Gastrocnemius medialis (tissue), 4 donors: ENCODE measurements around the gene TGM5. TPM values are rescaled to one million over a fixed set of nuclear protein-coding genes. Genes with fewer than 3 reads are reported as not detected.

ENCODE experiments used
- ATAC-seq, 2 donors: fragments of 150-250 bp; one replicate each; pipeline ENCODE4 v1.9.1; 2016
- DNase-seq, 2 donors: peaks; one replicate each; pipeline ENCODE4 v3.0.0-alpha.2; 2019
- H3K27ac ChIP-seq, 4 donors: fragments of 200-600 bp; sonication (generic); 1 replicate in 1 of 4; 2 replicates in 3 of 4; pipeline ENCODE4 v1.5.1; 2016 to 2018; ENCODE audit warnings: mild to moderate bottlenecking in 2 of 4, moderate library complexity in 1 of 4
- H3K27me3 ChIP-seq, 3 donors: fragments of 200-600 bp; sonication (generic) in 2 of 3; 1 replicate in 1 of 3; 2 replicates in 2 of 3; pipeline versions ENCODE4 v1.5.1 to v1.6.0; 2016 to 2019; ENCODE audit warnings: mild to moderate bottlenecking in 1 of 3, moderate library complexity in 1 of 3
- H3K36me3 ChIP-seq, 2 donors: fragments of 200-600 bp; sonication (generic) in 1 of 2; one replicate each; pipeline ENCODE4 v1.5.1; 2017 to 2018
- H3K4me1 ChIP-seq, 2 donors: fragments of 200-600 bp; sonication (generic) in 1 of 2; one replicate each; pipeline ENCODE4 v1.5.1; 2016 to 2017; ENCODE audit warnings: mild to moderate bottlenecking in 2 of 2
- H3K4me3 ChIP-seq, 4 donors: fragments of 200-600 bp; sonication (generic) in 3 of 4; 1 replicate in 1 of 4; 2 replicates in 3 of 4; pipeline ENCODE4 v1.5.1; 2016 to 2019; ENCODE audit warnings: mild to moderate bottlenecking in 2 of 4
- H3K9me3 ChIP-seq, 3 donors: fragments of 200-600 bp; sonication (generic) in 2 of 3; 1 replicate in 1 of 3; 2 replicates in 2 of 3; pipeline ENCODE4 v1.5.1; 2016 to 2019
- POLR2A ChIP-seq, 2 donors: fragments of 450-650 bp; IDR thresholded peaks; one replicate each; pipeline ENCODE4 v1.6.1; 2017; ENCODE audit warnings: antibody characterized with exemption in 2 of 2, mild to moderate bottlenecking in 2 of 2, moderate library complexity in 2 of 2
- in situ Hi-C, 4 donors: fragments of 200-750 bp; cut with MboI; loops; one replicate each; pipeline versions ENCODE4 v1.15.0 to v1.8.0; 2017; ENCODE audit warnings: low sequenced_read_pairs in 4 of 4
- intact Hi-C: fragments of 100-400 bp; cut with DNase I; formaldehyde crosslinking; loops from one replicate; pipeline ENCODE4 v1.15.1; 2023; ENCODE audit warnings: low total_unique reads
- total RNA-seq, 4 donors: library from RNA; depleted of rRNA; stranded (reverse); fragments of >200 nt; gene quantifications; one replicate each; pipeline versions ENCODE4 v1.1.0 to v1.2.3, GENCODE V29; 2016
- TF ChIP-seq, protein P1 (sequence below), 5 experiments: fragments of 450-650 bp in 3 of 5; fragments of 200-600 bp in 2 of 5; sonication (generic) in 2 of 5; IDR thresholded peaks in 4 of 5; conservative IDR thresholded peaks in 1 of 5; 1 replicate in 4 of 5; 2 replicates in 1 of 5; pipeline ENCODE4 v1.5.1; 2016 to 2019; ENCODE audit warnings: antibody characterized with exemption in 5 of 5, mild to moderate bottlenecking in 3 of 5, moderate library complexity in 3 of 5

TGM5 gene
- total RNA-seq, 4 donors from 2014 or later = 1.4 TPM; not detected in 3

DNA sequence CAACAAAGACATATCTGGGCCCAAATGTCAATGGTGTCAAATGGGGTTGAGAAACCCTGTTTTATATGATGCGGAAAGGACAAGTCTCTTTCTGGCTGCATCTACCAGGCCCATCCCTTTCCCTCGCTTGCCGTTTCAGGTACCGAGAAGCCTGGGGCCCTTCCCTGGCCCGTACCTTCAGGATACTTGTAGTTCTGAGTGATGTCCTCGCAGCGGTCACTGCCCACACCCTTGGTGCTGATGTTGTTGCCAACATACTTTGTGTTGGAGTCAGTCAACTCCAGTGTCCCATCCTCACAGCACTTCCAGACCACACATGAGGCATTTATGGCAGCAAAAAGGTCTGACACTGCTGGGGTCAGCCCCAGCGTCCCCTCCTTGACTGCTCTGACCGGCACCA is 59.7 kb downstream of the TGM5 start:
- DNase-seq = no peak
- Histone ChIP-seq H3K4me1 (peaks cover 0 to 5% of the 10 kb centered on the region in 2 donors), H3K27me3 (no peaks in the 10 kb centered on the region), H3K4me3 (no peak overlapping the region), H3K27ac (no peak overlapping the region), H3K9me3 (no peaks in the 10 kb centered on the region), H3K36me3 (no peaks in the 10 kb centered on the region)
- intact Hi-C loops = loop anchor here (10.0 kb wide), 1 partner anchor 502 kb away; no protein-coding TSS in a partner anchor
- no peak for ATAC-seq
- in situ Hi-C loops = no loop called here
- TF ChIP-seq POLR2A (IDR thresholded peaks at IDR 0.05) = no peak
- TF ChIP-seq, protein P1, sequence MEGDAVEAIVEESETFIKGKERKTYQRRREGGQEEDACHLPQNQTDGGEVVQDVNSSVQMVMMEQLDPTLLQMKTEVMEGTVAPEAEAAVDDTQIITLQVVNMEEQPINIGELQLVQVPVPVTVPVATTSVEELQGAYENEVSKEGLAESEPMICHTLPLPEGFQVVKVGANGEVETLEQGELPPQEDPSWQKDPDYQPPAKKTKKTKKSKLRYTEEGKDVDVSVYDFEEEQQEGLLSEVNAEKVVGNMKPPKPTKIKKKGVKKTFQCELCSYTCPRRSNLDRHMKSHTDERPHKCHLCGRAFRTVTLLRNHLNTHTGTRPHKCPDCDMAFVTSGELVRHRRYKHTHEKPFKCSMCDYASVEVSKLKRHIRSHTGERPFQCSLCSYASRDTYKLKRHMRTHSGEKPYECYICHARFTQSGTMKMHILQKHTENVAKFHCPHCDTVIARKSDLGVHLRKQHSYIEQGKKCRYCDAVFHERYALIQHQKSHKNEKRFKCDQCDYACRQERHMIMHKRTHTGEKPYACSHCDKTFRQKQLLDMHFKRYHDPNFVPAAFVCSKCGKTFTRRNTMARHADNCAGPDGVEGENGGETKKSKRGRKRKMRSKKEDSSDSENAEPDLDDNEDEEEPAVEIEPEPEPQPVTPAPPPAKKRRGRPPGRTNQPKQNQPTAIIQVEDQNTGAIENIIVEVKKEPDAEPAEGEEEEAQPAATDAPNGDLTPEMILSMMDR (IDR thresholded peaks at IDR 0.05 in 4 of 5, conservative IDR thresholded peaks at IDR 0.05 in 1 of 5) = no peak

DNA sequence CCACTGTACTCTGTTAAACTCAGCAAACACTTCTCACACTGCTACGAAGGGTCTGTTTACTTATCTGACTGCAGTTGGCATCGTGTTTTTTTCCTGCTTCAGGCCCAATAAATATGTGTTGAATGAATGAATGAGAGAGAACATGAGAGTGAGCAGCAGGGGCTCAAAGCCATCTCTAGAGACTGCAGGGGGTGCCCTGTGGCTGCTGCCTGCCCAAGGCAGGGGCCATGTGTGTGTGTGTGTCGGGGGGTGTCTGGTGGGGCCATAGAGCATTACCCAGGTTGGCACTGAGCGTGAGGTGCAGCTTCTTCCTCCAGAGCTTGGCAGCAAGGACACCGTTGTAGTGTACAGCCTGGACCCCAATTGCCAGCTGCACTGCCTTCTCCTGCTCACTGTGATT is 60.7 kb downstream of the TGM5 start:
- Histone ChIP-seq H3K36me3 (no peaks in the 10 kb centered on the region), H3K27ac (no peak overlapping the region), H3K4me3 (no peak overlapping the region), H3K27me3 (no peaks in the 10 kb centered on the region), H3K4me1 (peaks cover 0 to 5% of the 10 kb centered on the region in 2 donors), H3K9me3 (no peaks in the 10 kb centered on the region)
- intact Hi-C loops (loop anchor here (10.0 kb wide), 1 partner anchor 501 kb away; no protein-coding TSS in a partner anchor), in situ Hi-C loops (no loop called here)
- ATAC-seq = no peak
- no peak for DNase-seq
- no peak for TF ChIP-seq POLR2A (IDR thresholded peaks at IDR 0.05)
- TF ChIP-seq, protein P1 (IDR thresholded peaks at IDR 0.05 in 4 of 5, conservative IDR thresholded peaks at IDR 0.05 in 1 of 5) = no peak

DNA sequence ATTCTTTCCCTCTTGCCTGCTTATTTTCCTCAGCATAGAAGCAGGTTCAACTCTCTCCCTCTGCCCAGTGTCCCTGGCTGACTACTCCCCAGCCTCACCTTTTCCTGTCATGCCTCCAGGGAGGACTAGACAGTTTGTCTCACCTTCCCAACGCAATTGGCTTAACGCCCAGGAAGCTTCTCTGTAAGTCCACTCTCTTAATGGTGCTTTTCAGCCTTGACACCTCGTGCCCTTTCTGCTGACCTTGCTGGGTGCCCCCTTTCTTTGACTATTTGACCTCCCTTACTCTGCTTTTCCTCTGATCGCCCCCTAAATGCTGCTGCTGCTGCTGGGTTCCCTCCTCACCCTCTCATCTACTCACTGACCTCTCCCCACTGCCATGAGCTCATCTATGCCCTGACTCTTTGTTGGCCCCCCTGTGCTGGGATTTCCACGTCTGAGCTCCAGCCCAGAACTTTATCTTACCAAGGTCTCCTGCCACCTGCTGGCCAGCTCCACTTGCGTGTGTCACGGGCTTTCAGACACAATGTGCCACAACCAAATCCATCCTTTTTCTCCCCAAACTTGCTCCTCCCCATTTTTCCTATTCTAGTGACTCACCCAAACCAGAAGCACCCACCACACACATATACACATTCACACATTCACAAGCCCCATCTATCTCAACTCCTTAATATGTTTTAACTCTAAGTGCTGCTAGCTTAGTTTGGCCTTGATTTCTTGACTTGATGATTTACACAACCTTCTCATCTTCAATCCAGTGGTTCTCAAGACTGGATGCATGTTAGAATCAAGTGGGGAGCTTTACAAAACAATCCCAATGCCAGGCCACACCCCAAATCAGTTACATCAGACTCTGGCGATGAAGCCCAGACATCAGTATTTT is 62.5 kb downstream of the TGM5 start:
- in situ Hi-C loops (no loop called here), intact Hi-C loops (loop anchor here (1.0 to 10.0 kb wide), 2 partner anchors 17 to 499 kb away; no protein-coding TSS in a partner anchor)
- DNase-seq (peak in 1 of 2 donors; percentile 34), ATAC-seq (peak in 1 of 2 donors; percentile 74)
- Histone ChIP-seq H3K4me3 (no peak overlapping the region), H3K9me3 (no peaks in the 10 kb centered on the region), H3K27me3 (no peaks in the 10 kb centered on the region), H3K36me3 (no peaks in the 10 kb centered on the region), H3K27ac (no peak overlapping the region), H3K4me1 (peaks cover 0 to 5% of the 10 kb centered on the region in 2 donors)
- TF ChIP-seq POLR2A (IDR thresholded peaks at IDR 0.05) = no peak
- TF ChIP-seq, protein P1 (IDR thresholded peaks at IDR 0.05 in 4 of 5, conservative IDR thresholded peaks at IDR 0.05 in 1 of 5) = peak; percentile 26 to 66 (median 63)

DNA sequence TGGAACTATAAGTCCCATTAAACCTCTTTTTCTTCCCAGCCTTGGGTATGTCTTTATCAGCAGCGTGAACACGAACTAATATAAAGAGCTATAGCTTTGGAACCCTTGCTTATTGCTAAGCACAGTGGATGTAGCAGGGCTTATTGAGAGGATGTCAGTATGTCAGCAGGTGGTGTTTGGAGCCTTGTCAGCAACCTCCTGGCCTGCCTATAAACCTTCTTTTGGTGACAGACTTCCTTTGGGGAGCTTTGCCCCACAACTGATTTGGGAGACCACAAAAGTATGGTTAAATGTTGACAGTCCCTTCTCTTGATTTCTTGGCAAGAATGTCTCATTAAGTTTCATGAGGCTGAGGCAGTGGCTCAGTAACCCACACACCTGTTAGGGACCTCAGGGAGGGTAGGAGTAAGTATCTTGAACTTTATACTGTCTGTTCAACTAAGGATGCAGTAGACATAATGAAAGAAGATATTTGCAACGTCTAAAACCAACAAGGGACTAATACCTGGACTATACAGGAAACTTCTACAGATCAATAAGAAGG is 66.7 kb downstream of the TGM5 start:
- TF ChIP-seq, protein P1 (IDR thresholded peaks at IDR 0.05 in 4 of 5, conservative IDR thresholded peaks at IDR 0.05 in 1 of 5) = no peak
- TF ChIP-seq POLR2A (IDR thresholded peaks at IDR 0.05) = no peak
- Histone ChIP-seq H3K27me3 (no peaks in the 10 kb centered on the region), H3K9me3 (no peaks in the 10 kb centered on the region), H3K4me1 (peaks cover 19 to 25% of the 10 kb centered on the region in 2 donors), H3K36me3 (peaks cover 0 to 10% of the 10 kb centered on the region in 2 donors), H3K27ac (no peak overlapping the region), H3K4me3 (no peak overlapping the region)
- ATAC-seq (no peak), DNase-seq (no peak)
- intact Hi-C loops = loop anchor here (10.0 kb wide), 1 partner anchor 495 kb away; no protein-coding TSS in a partner anchor
- in situ Hi-C loops = no loop called here
